HFFc6 (cell line): ENCODE data around the gene TMPRSS11F. TPM values are rescaled to one million over a fixed set of nuclear protein-coding genes. Genes with fewer than 3 reads are reported as not detected.

Experiments
- DNase-seq: peaks from one replicate; pipeline ENCODE4 v3.0.0-alpha.2; 2018
- H3K27ac Mint-ChIP-seq: 2 replicates; pipeline ENCODE4 v1.8.0; 2020; ENCODE audit warnings: mild to moderate bottlenecking, mixed read lengths
- H3K27me3 Mint-ChIP-seq: 2 replicates; pipeline ENCODE4 v1.8.0; 2021; ENCODE audit warnings: mild to moderate bottlenecking, moderate library complexity, mixed read lengths; ENCODE audit not compliant: insufficient read depth
- H3K36me3 Mint-ChIP-seq: 2 replicates; pipeline ENCODE4 v1.8.0; 2021; ENCODE audit warnings: low read depth, mixed read lengths
- H3K4me1 Mint-ChIP-seq: 2 replicates; pipeline ENCODE4 v1.8.0; 2020; ENCODE audit warnings: low read depth, mixed read lengths
- H3K4me3 Mint-ChIP-seq: 2 replicates; pipeline ENCODE4 v1.8.0; 2020; ENCODE audit warnings: mild to moderate bottlenecking, moderate library complexity, mixed read lengths
- H3K9me3 Mint-ChIP-seq: 2 replicates; pipeline ENCODE4 v1.8.0; 2020; ENCODE audit warnings: mild to moderate bottlenecking, mixed read lengths
- CTCF ChIP-seq: fragments of 200-600 bp; sonication (generic); IDR thresholded peaks from 2 replicates; pipeline ENCODE4 v1.5.0; 2021; ENCODE audit warnings: antibody characterized with exemption, mild to moderate bottlenecking
- total RNA-seq, 6 experiments: library from RNA; stranded (reverse); fragmentation: NEBNext Ultra II Directional; extraction: Animal tissue kit (Norgen Biotek cat#: 25700); gene quantifications; 2 replicates in 1 of 6; 3 replicates in 5 of 6; pipeline ENCODE4 v1.2.3, GENCODE V29; 2021

The TMPRSS11F gene
- total RNA-seq, 6 experiments from 2014 or later = not detected

GRCh38 chr4:68062501-68062900, 67.2 kb downstream of the TMPRSS11F start:
- Mint-ChIP-seq H3K27ac (no peak overlapping the region), H3K4me3 (peak overlapping the region; percentile 4; the same call in 1 of the 2 replicates), H3K27me3 (peaks cover 2% of the 10 kb centered on the region; the same call in 1 of the 2 replicates), H3K4me1 (no peaks in the 10 kb centered on the region), H3K36me3 (no peaks in the 10 kb centered on the region), H3K9me3 (no peaks in the 10 kb centered on the region)
- no peak for DNase-seq
- TF ChIP-seq CTCF = no peak

GRCh38 chr4:68038272-68038671, 91.4 kb downstream of the TMPRSS11F start:
- H3K36me3 Mint-ChIP-seq = no peaks in the 10 kb centered on the region
- no peak overlapping the region for H3K4me3 Mint-ChIP-seq

GRCh38 chr4:68021185-68021584, 108.5 kb downstream of the TMPRSS11F start:
- TF ChIP-seq CTCF = no peak
- H3K27me3 Mint-ChIP-seq = peaks cover 4% of the 10 kb centered on the region; the same call in 1 of the 2 replicates
- H3K9me3 Mint-ChIP-seq = no peaks in the 10 kb centered on the region
- H3K4me1 Mint-ChIP-seq = peaks cover 6% of the 10 kb centered on the region; the same call in 1 of the 2 replicates
- H3K4me3 Mint-ChIP-seq = no peak overlapping the region
- no peak overlapping the region for H3K27ac Mint-ChIP-seq
- peak; percentile 3 for DNase-seq
- no peaks in the 10 kb centered on the region for H3K36me3 Mint-ChIP-seq

More at GRCh38 chr4:68038272-68038671, 91.4 kb downstream of the TMPRSS11F start:
- DNase-seq = no peak
- Mint-ChIP-seq H3K27me3 (no peaks in the 10 kb centered on the region; the same call in none of the 2 replicates), H3K27ac (no peak overlapping the region), H3K9me3 (no peaks in the 10 kb centered on the region), H3K4me1 (no peaks in the 10 kb centered on the region)
- TF ChIP-seq CTCF = no peak

GRCh38 chr4:68011684-68012083, 118.0 kb downstream of the TMPRSS11F start:
- no peak overlapping the region for H3K4me3 Mint-ChIP-seq
- no peaks in the 10 kb centered on the region for H3K36me3 Mint-ChIP-seq
- no peak overlapping the region for H3K27ac Mint-ChIP-seq
- no peaks in the 10 kb centered on the region for H3K4me1 Mint-ChIP-seq
- H3K27me3 Mint-ChIP-seq = peaks cover 4% of the 10 kb centered on the region; the same call in 1 of the 2 replicates
- DNase-seq = no peak
- TF ChIP-seq CTCF = no peak
- no peaks in the 10 kb centered on the region for H3K9me3 Mint-ChIP-seq

Other genes with a start within 250 kb of the TMPRSS11F start
- gene TMPRSS11D, start 245.9 kb downstream of the TMPRSS11F start, total RNA-seq = not detected
- not detected for gene TMPRSS11A, start 166.4 kb downstream of the TMPRSS11F start, total RNA-seq
- not detected for gene TMPRSS11B, start 115.8 kb upstream of the TMPRSS11F start, total RNA-seq
- 10 to 100 TPM; 41.3 to 51.8 (median 50.1) TPM for gene YTHDC1, start 220.2 kb upstream of the TMPRSS11F start, total RNA-seq